Gastrocnemius medialis (tissue), 4 donors: Measurements from ENCODE around the gene RASAL2. TPM values are rescaled to one million over a fixed set of nuclear protein-coding genes. Genes with fewer than 3 reads are reported as not detected.

Experiments used
- ATAC-seq, 2 donors: fragments of 150-250 bp; one replicate each; pipeline ENCODE4 v1.9.1; 2016
- DNase-seq, 2 donors: peaks; one replicate each; pipeline ENCODE4 v3.0.0-alpha.2; 2019
- H3K27ac ChIP-seq, 4 donors: fragments of 200-600 bp; sonication (generic); 1 replicate in 1 of 4; 2 replicates in 3 of 4; pipeline ENCODE4 v1.5.1; 2016 to 2018; ENCODE audit warnings: mild to moderate bottlenecking in 2 of 4, moderate library complexity in 1 of 4
- H3K27me3 ChIP-seq, 3 donors: fragments of 200-600 bp; sonication (generic) in 2 of 3; 1 replicate in 1 of 3; 2 replicates in 2 of 3; pipeline versions ENCODE4 v1.5.1 to v1.6.0; 2016 to 2019; ENCODE audit warnings: mild to moderate bottlenecking in 1 of 3, moderate library complexity in 1 of 3
- H3K36me3 ChIP-seq, 2 donors: fragments of 200-600 bp; sonication (generic) in 1 of 2; one replicate each; pipeline ENCODE4 v1.5.1; 2017 to 2018
- H3K4me1 ChIP-seq, 2 donors: fragments of 200-600 bp; sonication (generic) in 1 of 2; one replicate each; pipeline ENCODE4 v1.5.1; 2016 to 2017; ENCODE audit warnings: mild to moderate bottlenecking in 2 of 2
- H3K4me3 ChIP-seq, 4 donors: fragments of 200-600 bp; sonication (generic) in 3 of 4; 1 replicate in 1 of 4; 2 replicates in 3 of 4; pipeline ENCODE4 v1.5.1; 2016 to 2019; ENCODE audit warnings: mild to moderate bottlenecking in 2 of 4
- H3K9me3 ChIP-seq, 3 donors: fragments of 200-600 bp; sonication (generic) in 2 of 3; 1 replicate in 1 of 3; 2 replicates in 2 of 3; pipeline ENCODE4 v1.5.1; 2016 to 2019
- POLR2A ChIP-seq, 2 donors: fragments of 450-650 bp; IDR thresholded peaks; one replicate each; pipeline ENCODE4 v1.6.1; 2017; ENCODE audit warnings: antibody characterized with exemption in 2 of 2, mild to moderate bottlenecking in 2 of 2, moderate library complexity in 2 of 2
- in situ Hi-C, 4 donors: fragments of 200-750 bp; cut with MboI; loops; one replicate each; pipeline versions ENCODE4 v1.15.0 to v1.8.0; 2017; ENCODE audit warnings: low sequenced_read_pairs in 4 of 4
- intact Hi-C: fragments of 100-400 bp; cut with DNase I; formaldehyde crosslinking; loops from one replicate; pipeline ENCODE4 v1.15.1; 2023; ENCODE audit warnings: low total_unique reads
- total RNA-seq, 4 donors: library from RNA; depleted of rRNA; stranded (reverse); fragments of >200 nt; gene quantifications; one replicate each; pipeline versions ENCODE4 v1.1.0 to v1.2.3, GENCODE V29; 2016
- TF ChIP-seq, protein P1 (sequence below), 5 experiments: fragments of 450-650 bp in 3 of 5; fragments of 200-600 bp in 2 of 5; sonication (generic) in 2 of 5; IDR thresholded peaks in 4 of 5; conservative IDR thresholded peaks in 1 of 5; 1 replicate in 4 of 5; 2 replicates in 1 of 5; pipeline ENCODE4 v1.5.1; 2016 to 2019; ENCODE audit warnings: antibody characterized with exemption in 5 of 5, mild to moderate bottlenecking in 3 of 5, moderate library complexity in 3 of 5

The RASAL2 gene
- total RNA-seq, 4 donors from 2014 or later = 7.6 to 13.4 (median 8.8) TPM

GRCh38 chr1:178354816-178355215 is 260.9 kb downstream of the RASAL2 start:
- no peak for DNase-seq
- intact Hi-C loops = no loop called here
- TF ChIP-seq POLR2A (IDR thresholded peaks at IDR 0.05) = no peak
- TF ChIP-seq, protein P1, sequence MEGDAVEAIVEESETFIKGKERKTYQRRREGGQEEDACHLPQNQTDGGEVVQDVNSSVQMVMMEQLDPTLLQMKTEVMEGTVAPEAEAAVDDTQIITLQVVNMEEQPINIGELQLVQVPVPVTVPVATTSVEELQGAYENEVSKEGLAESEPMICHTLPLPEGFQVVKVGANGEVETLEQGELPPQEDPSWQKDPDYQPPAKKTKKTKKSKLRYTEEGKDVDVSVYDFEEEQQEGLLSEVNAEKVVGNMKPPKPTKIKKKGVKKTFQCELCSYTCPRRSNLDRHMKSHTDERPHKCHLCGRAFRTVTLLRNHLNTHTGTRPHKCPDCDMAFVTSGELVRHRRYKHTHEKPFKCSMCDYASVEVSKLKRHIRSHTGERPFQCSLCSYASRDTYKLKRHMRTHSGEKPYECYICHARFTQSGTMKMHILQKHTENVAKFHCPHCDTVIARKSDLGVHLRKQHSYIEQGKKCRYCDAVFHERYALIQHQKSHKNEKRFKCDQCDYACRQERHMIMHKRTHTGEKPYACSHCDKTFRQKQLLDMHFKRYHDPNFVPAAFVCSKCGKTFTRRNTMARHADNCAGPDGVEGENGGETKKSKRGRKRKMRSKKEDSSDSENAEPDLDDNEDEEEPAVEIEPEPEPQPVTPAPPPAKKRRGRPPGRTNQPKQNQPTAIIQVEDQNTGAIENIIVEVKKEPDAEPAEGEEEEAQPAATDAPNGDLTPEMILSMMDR (IDR thresholded peaks at IDR 0.05 in 4 of 5, conservative IDR thresholded peaks at IDR 0.05 in 1 of 5) = no peak
- Histone ChIP-seq H3K4me3 (no peak overlapping the region), H3K27ac (no peak overlapping the region), H3K36me3 (no peaks in the 10 kb centered on the region), H3K9me3 (no peaks in the 10 kb centered on the region), H3K4me1 (peaks cover 0 to 9% of the 10 kb centered on the region in 2 donors), H3K27me3 (no peaks in the 10 kb centered on the region)
- ATAC-seq = no peak
- in situ Hi-C loops = no loop called here

- ATAC-seq (no peak), DNase-seq (no peak)
- Histone ChIP-seq H3K36me3 (no peaks in the 10 kb centered on the region), H3K27me3 (no peaks in the 10 kb centered on the region), H3K4me3 (no peak overlapping the region), H3K27ac (no peak overlapping the region), H3K4me1 (peaks cover 0 to 9% of the 10 kb centered on the region in 2 donors), H3K9me3 (no peaks in the 10 kb centered on the region)
- TF ChIP-seq, protein P1 (IDR thresholded peaks at IDR 0.05 in 4 of 5, conservative IDR thresholded peaks at IDR 0.05 in 1 of 5) = no peak
- no peak for TF ChIP-seq POLR2A (IDR thresholded peaks at IDR 0.05)
- in situ Hi-C loops (no loop called here), intact Hi-C loops (no loop called here)
Measured at GRCh38 chr1:178356299-178356698, 262.4 kb downstream of the RASAL2 start.

GRCh38 chr1:178358456-178358855 is 264.6 kb downstream of the RASAL2 start:
- intact Hi-C loops = no loop called here
- in situ Hi-C loops = no loop called here
- no peaks in the 10 kb centered on the region for H3K9me3 ChIP-seq
- no peak overlapping the region for H3K4me3 ChIP-seq
- H3K27ac ChIP-seq = no peak overlapping the region
- peaks cover 0 to 19% of the 10 kb centered on the region in 2 donors for H3K4me1 ChIP-seq
- H3K27me3 ChIP-seq = no peaks in the 10 kb centered on the region
- ATAC-seq (no peak), DNase-seq (no peak)
- H3K36me3 ChIP-seq = no peaks in the 10 kb centered on the region
- TF ChIP-seq, protein P1 (IDR thresholded peaks at IDR 0.05 in 4 of 5, conservative IDR thresholded peaks at IDR 0.05 in 1 of 5) = no peak
- no peak for TF ChIP-seq POLR2A (IDR thresholded peaks at IDR 0.05)

GRCh38 chr1:178360421-178360820 is 266.5 kb downstream of the RASAL2 start:
- intact Hi-C loops = no loop called here
- in situ Hi-C loops = no loop called here
- Histone ChIP-seq H3K36me3 (no peaks in the 10 kb centered on the region), H3K4me3 (no peak overlapping the region), H3K4me1 (peaks cover 0 to 19% of the 10 kb centered on the region in 2 donors), H3K9me3 (no peaks in the 10 kb centered on the region), H3K27me3 (no peaks in the 10 kb centered on the region), H3K27ac (no peak overlapping the region)
- ATAC-seq = no peak
- TF ChIP-seq, protein P1 (IDR thresholded peaks at IDR 0.05 in 4 of 5, conservative IDR thresholded peaks at IDR 0.05 in 1 of 5) = no peak
- TF ChIP-seq POLR2A (IDR thresholded peaks at IDR 0.05) = no peak
- no peak for DNase-seq

DNA sequence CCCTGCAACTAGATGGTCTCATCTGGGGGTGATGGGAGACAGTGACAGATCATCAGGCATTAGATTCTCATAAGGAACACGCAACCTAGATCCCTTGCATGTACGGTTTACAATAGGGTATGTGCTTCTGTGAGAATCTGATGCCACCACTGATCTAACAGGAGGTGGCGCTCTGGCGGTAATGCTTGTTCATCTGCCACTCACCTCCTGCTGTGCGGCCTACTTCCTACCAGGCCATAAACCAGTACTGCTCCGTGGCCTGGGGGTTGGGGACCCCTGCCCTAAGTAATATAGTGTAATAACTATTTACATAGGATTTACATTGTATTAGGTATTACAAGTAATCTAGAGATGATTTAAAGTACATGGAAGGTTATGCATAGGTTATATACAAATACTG is 267.9 kb downstream of the RASAL2 start:
- intact Hi-C loops (no loop called here), in situ Hi-C loops (no loop called here)
- Histone ChIP-seq H3K27ac (no peak overlapping the region), H3K27me3 (no peaks in the 10 kb centered on the region), H3K36me3 (no peaks in the 10 kb centered on the region), H3K4me3 (no peak overlapping the region), H3K9me3 (no peaks in the 10 kb centered on the region), H3K4me1 (peaks cover 0 to 19% of the 10 kb centered on the region in 2 donors)
- TF ChIP-seq, protein P1 (IDR thresholded peaks at IDR 0.05 in 4 of 5, conservative IDR thresholded peaks at IDR 0.05 in 1 of 5) = no peak
- no peak for TF ChIP-seq POLR2A (IDR thresholded peaks at IDR 0.05)
- ATAC-seq (no peak), DNase-seq (no peak)
